ENCODE data around the gene REST.

REST gene

GRCh38 chr4:56907489-56908205, at the start of gene REST:
Gene REST (plus strand): TSS chr4:56907900. CDS start chr4:56910639, 2,739 bp downstream.
- Histone ChIP-seq H3K9ac (ENCODE audit: low read length) (peak within 1 kb of the TSS; percentile 99), H3K36me3 (ENCODE audit: control insufficient read depth, insufficient read depth, low read length) (peaks cover 16% of the 10 kb centered on the region), H3K4me3 (ENCODE audit: low read depth, low read length) (peak within 1 kb of the TSS; percentile 83), H3K27ac (ENCODE audit: low read depth, low read length) (peak within 1 kb of the TSS; percentile 94), H3K4me1 (ENCODE audit: control insufficient read depth, insufficient read depth, low read length) (peaks cover 41% of the 10 kb centered on the region), H3K9me3 (ENCODE audit: control insufficient read depth, insufficient read depth, low read depth, low read length) (no peaks in the 10 kb centered on the region), H3K27me3 (ENCODE audit: control insufficient read depth, insufficient read depth, low read length) (peaks cover 8% of the 10 kb centered on the region; the same call in 1 of the 2 replicates)

GRCh38 chr4:56859841-56860240, 47.9 kb upstream of the REST start:
- H3K36me3 ChIP-seq (ENCODE audit: control insufficient read depth, insufficient read depth, low read length) = no peaks in the 10 kb centered on the region
- H3K9ac ChIP-seq (ENCODE audit: low read length) = no peak overlapping the region
- peaks cover 11% of the 10 kb centered on the region for H3K4me1 ChIP-seq (ENCODE audit: control insufficient read depth, insufficient read depth, low read length)
- H3K27me3 ChIP-seq (ENCODE audit: control insufficient read depth, insufficient read depth, low read length) = no peaks in the 10 kb centered on the region
- H3K4me3 ChIP-seq (ENCODE audit: low read depth, low read length) = no peak overlapping the region
- no peaks in the 10 kb centered on the region for H3K9me3 ChIP-seq (ENCODE audit: control insufficient read depth, insufficient read depth, low read depth, low read length)
- H3K27ac ChIP-seq (ENCODE audit: low read depth, low read length) = no peak overlapping the region

GRCh38 chr4:56860781-56861180, 46.9 kb upstream of the REST start:
- no peaks in the 10 kb centered on the region for H3K36me3 ChIP-seq (ENCODE audit: control insufficient read depth, insufficient read depth, low read length)
- peaks cover 11% of the 10 kb centered on the region for H3K4me1 ChIP-seq (ENCODE audit: control insufficient read depth, insufficient read depth, low read length)
- no peaks in the 10 kb centered on the region for H3K27me3 ChIP-seq (ENCODE audit: control insufficient read depth, insufficient read depth, low read length)
- no peak overlapping the region for H3K4me3 ChIP-seq (ENCODE audit: low read depth, low read length)
- H3K9ac ChIP-seq (ENCODE audit: low read length) = no peak overlapping the region
- H3K27ac ChIP-seq (ENCODE audit: low read depth, low read length) = no peak overlapping the region
- no peaks in the 10 kb centered on the region for H3K9me3 ChIP-seq (ENCODE audit: control insufficient read depth, insufficient read depth, low read depth, low read length)

- Histone ChIP-seq H3K27me3 (ENCODE audit: control insufficient read depth, insufficient read depth, low read length) (no peaks in the 10 kb centered on the region), H3K4me1 (ENCODE audit: control insufficient read depth, insufficient read depth, low read length) (peaks cover 11% of the 10 kb centered on the region), H3K9me3 (ENCODE audit: control insufficient read depth, insufficient read depth, low read depth, low read length) (no peaks in the 10 kb centered on the region), H3K36me3 (ENCODE audit: control insufficient read depth, insufficient read depth, low read length) (no peaks in the 10 kb centered on the region), H3K27ac (ENCODE audit: low read depth, low read length) (no peak overlapping the region), H3K4me3 (ENCODE audit: low read depth, low read length) (no peak overlapping the region), H3K9ac (ENCODE audit: low read length) (no peak overlapping the region)
These were observed 46.3 kb upstream of the REST start for GRCh38 chr4:56861360-56861759.

- H3K36me3 ChIP-seq (ENCODE audit: control insufficient read depth, insufficient read depth, low read length) = no peaks in the 10 kb centered on the region
- no peaks in the 10 kb centered on the region for H3K27me3 ChIP-seq (ENCODE audit: control insufficient read depth, insufficient read depth, low read length)
- H3K27ac ChIP-seq (ENCODE audit: low read depth, low read length) = no peak overlapping the region
- no peaks in the 10 kb centered on the region for H3K9me3 ChIP-seq (ENCODE audit: control insufficient read depth, insufficient read depth, low read depth, low read length)
- H3K4me1 ChIP-seq (ENCODE audit: control insufficient read depth, insufficient read depth, low read length) = peaks cover 8% of the 10 kb centered on the region
- H3K9ac ChIP-seq (ENCODE audit: low read length) = no peak overlapping the region
- H3K4me3 ChIP-seq (ENCODE audit: low read depth, low read length) = no peak overlapping the region
These were observed 44.1 kb upstream of the REST start for GRCh38 chr4:56863441-56864139.

GRCh38 chr4:56870946-56871345, 36.8 kb upstream of the REST start:
- H3K4me3 ChIP-seq (ENCODE audit: low read depth, low read length) = no peak overlapping the region
- no peak overlapping the region for H3K27ac ChIP-seq (ENCODE audit: low read depth, low read length)
- no peaks in the 10 kb centered on the region for H3K36me3 ChIP-seq (ENCODE audit: control insufficient read depth, insufficient read depth, low read length)
- H3K4me1 ChIP-seq (ENCODE audit: control insufficient read depth, insufficient read depth, low read length) = peaks cover 17% of the 10 kb centered on the region
- no peak overlapping the region for H3K9ac ChIP-seq (ENCODE audit: low read length)
- H3K27me3 ChIP-seq (ENCODE audit: control insufficient read depth, insufficient read depth, low read length) = no peaks in the 10 kb centered on the region
- H3K9me3 ChIP-seq (ENCODE audit: control insufficient read depth, insufficient read depth, low read depth, low read length) = no peaks in the 10 kb centered on the region

- Histone ChIP-seq H3K36me3 (ENCODE audit: control insufficient read depth, insufficient read depth, low read length) (no peaks in the 10 kb centered on the region), H3K27me3 (ENCODE audit: control insufficient read depth, insufficient read depth, low read length) (no peaks in the 10 kb centered on the region), H3K9me3 (ENCODE audit: control insufficient read depth, insufficient read depth, low read depth, low read length) (no peaks in the 10 kb centered on the region), H3K27ac (ENCODE audit: low read depth, low read length) (0 out of 2 replicates have a peak overlapping the region, but pooled peaks have one; percentile 28), H3K9ac (ENCODE audit: low read length) (peak overlapping the region; percentile 57), H3K4me1 (ENCODE audit: control insufficient read depth, insufficient read depth, low read length) (peaks cover 17% of the 10 kb centered on the region), H3K4me3 (ENCODE audit: low read depth, low read length) (no peak overlapping the region)
These were observed 36.3 kb upstream of the REST start for GRCh38 chr4:56871371-56871866.

GRCh38 chr4:56874166-56874565, 33.5 kb upstream of the REST start:
- H3K9me3 ChIP-seq (ENCODE audit: control insufficient read depth, insufficient read depth, low read depth, low read length) = no peaks in the 10 kb centered on the region
- no peaks in the 10 kb centered on the region for H3K36me3 ChIP-seq (ENCODE audit: control insufficient read depth, insufficient read depth, low read length)
- H3K27me3 ChIP-seq (ENCODE audit: control insufficient read depth, insufficient read depth, low read length) = no peaks in the 10 kb centered on the region
- H3K4me1 ChIP-seq (ENCODE audit: control insufficient read depth, insufficient read depth, low read length) = peaks cover 21% of the 10 kb centered on the region
- H3K4me3 ChIP-seq (ENCODE audit: low read depth, low read length) = peak overlapping the region; percentile 36
- peak overlapping the region; percentile 49 for H3K9ac ChIP-seq (ENCODE audit: low read length)
- H3K27ac ChIP-seq (ENCODE audit: low read depth, low read length) = peak overlapping the region; percentile 82; the same call in 1 of the 2 replicates

- Histone ChIP-seq H3K27ac (ENCODE audit: low read depth, low read length) (peak overlapping the region; percentile 82), H3K36me3 (ENCODE audit: control insufficient read depth, insufficient read depth, low read length) (no peaks in the 10 kb centered on the region), H3K9ac (ENCODE audit: low read length) (peak overlapping the region; percentile 49), H3K9me3 (ENCODE audit: control insufficient read depth, insufficient read depth, low read depth, low read length) (no peaks in the 10 kb centered on the region), H3K4me1 (ENCODE audit: control insufficient read depth, insufficient read depth, low read length) (peaks cover 21% of the 10 kb centered on the region), H3K27me3 (ENCODE audit: control insufficient read depth, insufficient read depth, low read length) (no peaks in the 10 kb centered on the region), H3K4me3 (ENCODE audit: low read depth, low read length) (peak overlapping the region; percentile 36)
These were observed 32.8 kb upstream of the REST start for GRCh38 chr4:56874923-56875322.

GRCh38 chr4:56876264-56876663, 31.4 kb upstream of the REST start:
- no peak overlapping the region for H3K27ac ChIP-seq (ENCODE audit: low read depth, low read length)

GRCh38 chr4:56879996-56880395, 27.7 kb upstream of the REST start:
- Histone ChIP-seq H3K27ac (ENCODE audit: low read depth, low read length) (no peak overlapping the region), H3K36me3 (ENCODE audit: control insufficient read depth, insufficient read depth, low read length) (no peaks in the 10 kb centered on the region), H3K27me3 (ENCODE audit: control insufficient read depth, insufficient read depth, low read length) (no peaks in the 10 kb centered on the region), H3K9me3 (ENCODE audit: control insufficient read depth, insufficient read depth, low read depth, low read length) (no peaks in the 10 kb centered on the region), H3K4me1 (ENCODE audit: control insufficient read depth, insufficient read depth, low read length) (peaks cover 10% of the 10 kb centered on the region), H3K9ac (ENCODE audit: low read length) (no peak overlapping the region), H3K4me3 (ENCODE audit: low read depth, low read length) (no peak overlapping the region)

More at GRCh38 chr4:56876264-56876663, 31.4 kb upstream of the REST start:
- Histone ChIP-seq H3K9me3 (ENCODE audit: control insufficient read depth, insufficient read depth, low read depth, low read length) (no peaks in the 10 kb centered on the region), H3K36me3 (ENCODE audit: control insufficient read depth, insufficient read depth, low read length) (no peaks in the 10 kb centered on the region), H3K4me1 (ENCODE audit: control insufficient read depth, insufficient read depth, low read length) (peaks cover 17% of the 10 kb centered on the region), H3K4me3 (ENCODE audit: low read depth, low read length) (no peak overlapping the region), H3K9ac (ENCODE audit: low read length) (no peak overlapping the region), H3K27me3 (ENCODE audit: control insufficient read depth, insufficient read depth, low read length) (no peaks in the 10 kb centered on the region)
